GM18867 (cell line): Measurements from ENCODE around the gene PPM1E.

Experiments used
- ATAC-seq: cut with Tn5 transposase; IDR thresholded peaks from one replicate; pipeline ENCODE4 v1.9.1; 2021; ENCODE audit warnings: mild to moderate bottlenecking, moderate library complexity; ENCODE audit not compliant: unreplicated experiment

Gene PPM1E

DNA sequence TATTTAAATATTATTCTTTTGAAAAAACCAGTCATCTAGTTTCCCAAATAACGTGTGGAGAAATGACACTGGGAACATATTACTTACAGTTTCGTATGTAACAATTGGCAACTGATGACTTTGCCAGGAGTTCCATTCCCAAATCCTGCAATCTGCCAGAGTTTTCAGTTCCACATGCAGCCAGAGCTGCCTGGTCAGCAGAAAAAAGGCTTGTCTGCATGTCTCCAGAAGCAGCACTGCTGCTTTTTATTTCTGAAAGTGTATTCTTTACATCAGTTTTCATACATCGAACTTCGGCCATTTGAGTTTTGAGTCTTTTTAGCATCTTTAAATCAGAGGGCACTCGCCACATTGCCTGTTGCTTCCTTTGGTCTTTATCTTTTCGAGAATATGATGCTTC is 272.7 kb downstream of the PPM1E start:
- no peak for ATAC-seq

DNA sequence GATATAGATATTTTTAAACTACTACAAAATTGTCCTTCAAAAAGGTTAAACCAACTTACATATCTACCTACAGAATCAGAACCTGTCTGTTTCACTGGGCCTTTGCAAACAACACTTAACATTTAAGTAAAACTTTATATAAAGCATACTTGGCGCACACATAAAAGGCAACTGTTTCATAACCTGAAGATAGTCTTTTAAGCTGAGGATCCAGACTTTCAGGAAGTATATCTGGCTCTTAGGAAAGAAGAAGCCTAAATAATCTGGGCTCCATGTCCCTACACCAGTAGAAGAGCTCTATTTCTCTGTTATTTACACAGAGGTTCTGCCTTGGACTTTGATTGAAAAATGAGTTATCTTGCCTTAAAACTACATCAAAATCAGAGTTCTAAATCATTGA is 275.2 kb downstream of the PPM1E start:
- ATAC-seq = no peak
